Heart left ventricle (tissue), 13 donors: Measurements from ENCODE around the gene PARD3.

Source experiments
- POLR2A ChIP-seq, 2 donors: fragments of 450-650 bp; IDR thresholded peaks; one replicate each; pipeline ENCODE4 v1.6.1; 2017; ENCODE audit warnings: antibody characterized with exemption in 2 of 2, mild to moderate bottlenecking in 2 of 2, moderate library complexity in 2 of 2
- TF ChIP-seq, protein P1 (sequence below), 12 donors: fragments of 200-600 bp; sonication (generic) in 4 of 12; IDR thresholded peaks; one replicate each; pipeline versions ENCODE4 v1.5.0 to v1.8.0; 2018 to 2022; ENCODE audit warnings: antibody characterized with exemption in 12 of 12, mild to moderate bottlenecking in 5 of 12
- donor health status: ischemic (EF 13 %, LVEDD 7.1; RV severe dilation, severe dysfunction).
- donor health status: DM: no; HTN: yes; CAD: no.
- donor health status: DM: no; HTN: no; CAD: no.
- donor health status: ischemic (EF 25% LVEDD 6.9; RV normal size, moderate dysfunction).
- donor health status: ischemic (EF 25% LVEDD 5.7; RV mildly dilated, moderate dysfunction).
- donor health status: ischemic (EF 35%, LVEDD 5.7; RV mildly dilated, moderate dysfunction).
- donor health status: nonischemic (EF 11% LVEDD 7.7; RV severe dilation, severe dysfunction).
- donor health status: DM: yes; HTN: yes; CAD: no.
- donor health status: PGD.
- donor health status: ischemic (EF 29% LVEDD 5.4; RV normal size, mild dysfunction).
- donor health status: nonischemic (EF 23%, LVEDD 6.1; RV moderate dilation, normal function).

DNA sequence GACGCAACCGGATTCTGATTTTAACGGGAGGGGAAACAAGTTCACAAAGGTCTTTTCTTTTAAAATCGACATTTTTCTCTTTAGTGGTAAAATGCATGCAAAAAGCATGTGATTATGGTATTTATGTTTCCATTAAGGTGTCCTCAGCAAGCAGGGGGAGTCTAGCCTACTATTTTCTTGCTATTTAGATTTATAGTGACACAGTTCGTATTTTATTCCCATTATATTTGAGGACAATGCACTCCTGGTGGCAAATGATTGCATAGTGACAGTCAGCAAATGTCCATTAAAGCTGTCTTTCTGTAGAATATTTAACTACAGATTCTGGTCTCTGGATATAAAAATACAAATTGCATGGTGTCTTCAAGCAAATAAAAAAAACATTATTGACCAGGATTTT is 554.2 kb downstream of the PARD3 start:
- TF ChIP-seq, protein P1, sequence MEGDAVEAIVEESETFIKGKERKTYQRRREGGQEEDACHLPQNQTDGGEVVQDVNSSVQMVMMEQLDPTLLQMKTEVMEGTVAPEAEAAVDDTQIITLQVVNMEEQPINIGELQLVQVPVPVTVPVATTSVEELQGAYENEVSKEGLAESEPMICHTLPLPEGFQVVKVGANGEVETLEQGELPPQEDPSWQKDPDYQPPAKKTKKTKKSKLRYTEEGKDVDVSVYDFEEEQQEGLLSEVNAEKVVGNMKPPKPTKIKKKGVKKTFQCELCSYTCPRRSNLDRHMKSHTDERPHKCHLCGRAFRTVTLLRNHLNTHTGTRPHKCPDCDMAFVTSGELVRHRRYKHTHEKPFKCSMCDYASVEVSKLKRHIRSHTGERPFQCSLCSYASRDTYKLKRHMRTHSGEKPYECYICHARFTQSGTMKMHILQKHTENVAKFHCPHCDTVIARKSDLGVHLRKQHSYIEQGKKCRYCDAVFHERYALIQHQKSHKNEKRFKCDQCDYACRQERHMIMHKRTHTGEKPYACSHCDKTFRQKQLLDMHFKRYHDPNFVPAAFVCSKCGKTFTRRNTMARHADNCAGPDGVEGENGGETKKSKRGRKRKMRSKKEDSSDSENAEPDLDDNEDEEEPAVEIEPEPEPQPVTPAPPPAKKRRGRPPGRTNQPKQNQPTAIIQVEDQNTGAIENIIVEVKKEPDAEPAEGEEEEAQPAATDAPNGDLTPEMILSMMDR (IDR thresholded peaks at IDR 0.05): no peak
- TF ChIP-seq POLR2A (IDR thresholded peaks at IDR 0.05): no peak
